ENCODE results near the gene MYO18A.

GRCh38 chr17:29112771-29113295, 67.4 kb downstream of the MYO18A start:
- TF ChIP-seq, protein P1, sequence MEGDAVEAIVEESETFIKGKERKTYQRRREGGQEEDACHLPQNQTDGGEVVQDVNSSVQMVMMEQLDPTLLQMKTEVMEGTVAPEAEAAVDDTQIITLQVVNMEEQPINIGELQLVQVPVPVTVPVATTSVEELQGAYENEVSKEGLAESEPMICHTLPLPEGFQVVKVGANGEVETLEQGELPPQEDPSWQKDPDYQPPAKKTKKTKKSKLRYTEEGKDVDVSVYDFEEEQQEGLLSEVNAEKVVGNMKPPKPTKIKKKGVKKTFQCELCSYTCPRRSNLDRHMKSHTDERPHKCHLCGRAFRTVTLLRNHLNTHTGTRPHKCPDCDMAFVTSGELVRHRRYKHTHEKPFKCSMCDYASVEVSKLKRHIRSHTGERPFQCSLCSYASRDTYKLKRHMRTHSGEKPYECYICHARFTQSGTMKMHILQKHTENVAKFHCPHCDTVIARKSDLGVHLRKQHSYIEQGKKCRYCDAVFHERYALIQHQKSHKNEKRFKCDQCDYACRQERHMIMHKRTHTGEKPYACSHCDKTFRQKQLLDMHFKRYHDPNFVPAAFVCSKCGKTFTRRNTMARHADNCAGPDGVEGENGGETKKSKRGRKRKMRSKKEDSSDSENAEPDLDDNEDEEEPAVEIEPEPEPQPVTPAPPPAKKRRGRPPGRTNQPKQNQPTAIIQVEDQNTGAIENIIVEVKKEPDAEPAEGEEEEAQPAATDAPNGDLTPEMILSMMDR (IDR thresholded peaks at IDR 0.05): no peak
- TF ChIP-seq POLR2AphosphoS5 (IDR thresholded peaks at IDR 0.05) (no peak), POLR2A (IDR thresholded peaks at IDR 0.05; ENCODE audit: low read depth) (no peak), EP300 (IDR thresholded peaks at IDR 0.05) (no peak)

All from esophagus muscularis mucosa (tissue), 4 donors.